Astrocyte of the cerebellum (primary cell): ENCODE results near the gene RAB11FIP3.

Source experiments
- DNase-seq: peaks from one replicate; pipeline ENCODE4 v3.0.0-alpha.2; 2011; ENCODE audit warnings: low read depth
- H3K4me3 ChIP-seq: 2 replicates; pipeline ENCODE4 v1.5.1; 2011; ENCODE audit warnings: mild to moderate bottlenecking, low read depth, low read length, moderate library complexity
- in situ Hi-C: cut with HindIII; loops from 2 replicates; pipeline ENCODE4 v1.10.0; 2017; ENCODE audit warnings: low sequenced_read_pairs
- TF ChIP-seq, protein P1 (sequence below): IDR thresholded peaks from 2 replicates; pipeline ENCODE4 v1.5.1; 2012; ENCODE audit warnings: low read length, low read depth, moderate library complexity, mild to moderate bottlenecking; ENCODE audit errors: missing control alignments

The RAB11FIP3 gene

GRCh38 chr16:554297-554621 is 128.8 kb downstream of the RAB11FIP3 start:
- TF ChIP-seq, protein P1, sequence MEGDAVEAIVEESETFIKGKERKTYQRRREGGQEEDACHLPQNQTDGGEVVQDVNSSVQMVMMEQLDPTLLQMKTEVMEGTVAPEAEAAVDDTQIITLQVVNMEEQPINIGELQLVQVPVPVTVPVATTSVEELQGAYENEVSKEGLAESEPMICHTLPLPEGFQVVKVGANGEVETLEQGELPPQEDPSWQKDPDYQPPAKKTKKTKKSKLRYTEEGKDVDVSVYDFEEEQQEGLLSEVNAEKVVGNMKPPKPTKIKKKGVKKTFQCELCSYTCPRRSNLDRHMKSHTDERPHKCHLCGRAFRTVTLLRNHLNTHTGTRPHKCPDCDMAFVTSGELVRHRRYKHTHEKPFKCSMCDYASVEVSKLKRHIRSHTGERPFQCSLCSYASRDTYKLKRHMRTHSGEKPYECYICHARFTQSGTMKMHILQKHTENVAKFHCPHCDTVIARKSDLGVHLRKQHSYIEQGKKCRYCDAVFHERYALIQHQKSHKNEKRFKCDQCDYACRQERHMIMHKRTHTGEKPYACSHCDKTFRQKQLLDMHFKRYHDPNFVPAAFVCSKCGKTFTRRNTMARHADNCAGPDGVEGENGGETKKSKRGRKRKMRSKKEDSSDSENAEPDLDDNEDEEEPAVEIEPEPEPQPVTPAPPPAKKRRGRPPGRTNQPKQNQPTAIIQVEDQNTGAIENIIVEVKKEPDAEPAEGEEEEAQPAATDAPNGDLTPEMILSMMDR: no peak
- DNase-seq: no peak
- in situ Hi-C loops: no loop called here
- H3K4me3 ChIP-seq: no peak overlapping the region

GRCh38 chr16:554640-555365 is 129.4 kb downstream of the RAB11FIP3 start:
- TF ChIP-seq, protein P1: no peak
- in situ Hi-C loops: no loop called here
- DNase-seq: no peak
- H3K4me3 ChIP-seq: no peak overlapping the region

DNA sequence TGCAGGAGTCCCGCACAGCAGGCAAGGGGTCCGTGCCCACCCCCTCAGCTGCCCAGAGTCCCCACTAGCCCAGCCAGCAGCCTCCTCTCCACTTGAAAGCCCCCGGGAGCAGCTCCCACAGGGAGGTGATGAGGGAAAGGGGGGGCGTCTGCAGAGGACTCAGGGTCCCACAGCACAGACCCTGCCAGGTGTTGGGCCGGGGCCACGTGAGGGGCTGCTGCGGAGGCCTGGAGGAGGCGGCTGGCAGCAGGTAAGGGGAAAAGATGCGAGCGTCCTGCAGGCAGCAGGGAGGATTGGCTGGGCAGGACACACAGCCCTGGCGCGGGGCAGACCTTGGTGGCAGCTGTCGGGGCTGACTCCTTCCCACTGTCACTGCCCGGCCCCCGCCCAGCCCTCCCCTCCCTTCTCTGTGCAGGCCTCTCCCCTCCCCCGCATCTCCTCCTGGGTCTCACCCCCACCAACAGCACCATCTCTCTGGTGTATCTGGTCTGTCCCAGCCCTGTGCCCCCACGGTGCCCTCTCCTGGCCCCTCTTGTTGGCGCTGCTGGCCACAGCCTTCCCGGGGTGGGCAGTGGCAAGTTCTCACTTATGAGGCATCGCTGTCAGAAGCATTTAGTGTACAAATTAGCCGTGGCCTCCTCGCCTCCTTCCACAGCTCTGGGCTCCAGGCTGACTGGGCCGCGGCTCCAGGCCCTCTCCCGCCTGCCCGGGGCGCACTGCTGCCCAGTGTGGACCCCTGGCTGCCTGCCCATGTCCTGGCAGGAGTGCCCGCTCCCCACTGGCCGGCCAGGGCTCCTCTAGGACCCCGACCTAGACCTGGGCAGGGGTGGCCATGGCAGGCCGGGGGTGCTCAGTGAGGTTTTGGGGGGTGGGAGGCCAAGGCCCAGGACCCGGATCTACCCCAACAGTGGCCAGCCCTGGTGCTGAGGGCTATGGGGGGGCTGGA is 130.4 kb downstream of the RAB11FIP3 start:
- H3K4me3 ChIP-seq: no peak overlapping the region
- TF ChIP-seq, protein P1: no peak
- in situ Hi-C loops: no loop called here
- no peak for DNase-seq

DNA sequence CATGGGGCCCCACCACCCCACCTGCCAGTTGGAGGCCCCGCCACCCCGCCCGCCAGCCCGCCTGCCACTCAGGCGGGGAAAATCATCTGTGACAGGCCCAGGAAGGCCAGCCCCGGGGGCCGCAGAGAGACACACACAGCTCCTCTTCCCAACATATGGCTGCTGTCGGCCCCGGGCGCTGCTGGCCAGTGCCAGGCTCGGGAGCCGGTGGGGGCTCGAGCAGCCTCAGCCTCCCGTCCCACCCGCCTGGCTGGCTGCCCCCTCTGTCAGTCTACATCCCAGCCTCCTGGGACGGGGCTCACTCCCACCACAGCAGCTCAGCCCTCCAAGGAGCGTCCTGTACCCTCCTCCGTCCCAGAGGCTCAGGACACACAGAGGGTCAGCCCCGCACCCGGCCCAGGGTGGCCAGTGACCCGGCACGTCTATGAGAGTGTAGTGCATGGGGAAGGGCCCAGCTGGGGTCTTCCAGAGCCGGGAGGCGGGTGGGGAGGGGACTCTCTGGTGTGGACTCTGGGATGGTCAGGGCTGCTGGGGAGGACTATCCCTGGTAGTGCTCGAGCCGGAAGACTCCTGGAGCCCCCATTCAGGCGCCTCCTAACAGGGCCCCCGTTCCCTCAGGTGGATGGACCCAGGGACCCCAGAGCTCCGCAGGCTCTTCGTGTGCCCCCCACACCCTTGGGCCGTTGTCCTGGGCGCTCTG is 131.2 kb downstream of the RAB11FIP3 start:
- no peak overlapping the region for H3K4me3 ChIP-seq
- in situ Hi-C loops: no loop called here

GRCh38 chr16:557463-558297 is 132.2 kb downstream of the RAB11FIP3 start:
- TF ChIP-seq, protein P1: no peak
- no peak overlapping the region for H3K4me3 ChIP-seq
- DNase-seq: no peak
- in situ Hi-C loops: no loop called here

More for the DNA sequence above, 131.2 kb downstream of the RAB11FIP3 start:
- TF ChIP-seq, protein P1: no peak
- DNase-seq: no peak
